Endothelial cell of umbilical vein (primary cell): ENCODE measurements around the gene NEXN. TPM values are rescaled to one million over a fixed set of nuclear protein-coding genes. Genes with fewer than 3 reads are reported as not detected.

ENCODE experiments used
- BruUV-seq: library from RNA; stranded (reverse); fragments of 400-500 nt; replicated peaks from 2 replicates; lab custom pipeline; 2021; lab: Mats Ljungman, UMichigan
- CTCF ChIA-PET: fragments of 300-600, 350-600 bp; sonication (Branson Sonifier 250); formaldehyde crosslinking; loops from one replicate; lab custom pipeline; 2021; ENCODE audit warnings: antibody characterized with exemption, inconsistent platforms; lab: Charles Lee
- POLR2A ChIA-PET: fragments of 300-600, 350-600 bp; sonication (Branson Sonifier 250); formaldehyde crosslinking; loops from one replicate; lab custom pipeline; 2021; ENCODE audit warnings: antibody characterized with exemption, inconsistent platforms; lab: Charles Lee
- DNase-seq: peaks from one replicate; pipeline ENCODE4 v3.0.0-alpha.2; 2011; ENCODE audit warnings: low read depth, low spot score
- FAIRE-seq: peaks from 2 replicates; lab custom pipeline; 2011; peaks lifted over from hg19 to GRCh38; lab: Jason Lieb, UNC
- H2AFZ ChIP-seq: 2 replicates; pipeline ENCODE4 v1.6.0; 2012; ENCODE audit warnings: low read depth, low read length, control low read depth, inconsistent platforms
- H3K27ac ChIP-seq: 2 replicates; pipeline ENCODE4 v1.5.1; 2011; ENCODE audit warnings: low read depth, mild to moderate bottlenecking, control low read depth, low read length, moderate library complexity; ENCODE audit not compliant: insufficient read depth
- H3K27me3 ChIP-seq, 2 experiments: 2 replicates each; pipeline versions ENCODE4 v1.6.0 to v1.6.1; 2011; ENCODE audit warnings: low read length in 2 of 2, mixed read lengths in 1 of 2; ENCODE audit not compliant: control insufficient read depth in 2 of 2, insufficient read depth in 2 of 2
- H3K36me3 ChIP-seq, 2 experiments: 2 replicates in 1 of 2; 3 replicates in 1 of 2; pipeline ENCODE4 v1.5.1; 2011; ENCODE audit warnings: low read length in 2 of 2, mild to moderate bottlenecking in 1 of 2, moderate library complexity in 1 of 2; ENCODE audit not compliant: control insufficient read depth in 2 of 2, insufficient read depth in 2 of 2; ENCODE audit errors: extremely low read depth in 1 of 2
- H3K4me1 ChIP-seq: 3 replicates; pipeline ENCODE4 v1.5.1; 2011; ENCODE audit warnings: mild to moderate bottlenecking, low read length; ENCODE audit not compliant: control insufficient read depth, insufficient read depth; ENCODE audit errors: extremely low read depth
- H3K4me2 ChIP-seq: 2 replicates; pipeline ENCODE4 v1.6.1; 2011; ENCODE audit warnings: low read length, control low read depth, mixed read lengths; ENCODE audit not compliant: insufficient read depth
- H3K4me3 ChIP-seq, 3 experiments: fragments of 200-600 bp in 1 of 3; sonication (generic), shearing (Covaris generic) in 1 of 3; replicated peaks in 1 of 3; 2 replicates each; pipeline ENCODE4 v1.5.1; 2011 to 2016; ENCODE audit warnings: control low read depth in 3 of 3, low read length in 3 of 3, mild to moderate bottlenecking in 2 of 3, inconsistent platforms in 1 of 3, low read depth in 1 of 3, moderate library complexity in 1 of 3; ENCODE audit not compliant: insufficient read depth in 1 of 3
- H3K79me2 ChIP-seq: 2 replicates; pipeline ENCODE4 v1.6.0; 2012; ENCODE audit warnings: low read length, inconsistent platforms; ENCODE audit not compliant: control insufficient read depth, insufficient read depth
- H3K9ac ChIP-seq: replicated peaks from 2 replicates; pipeline ENCODE3; 2011; ENCODE audit warnings: low read length, control low read depth; ENCODE audit not compliant: insufficient read depth; ENCODE audit errors: extremely low read depth
- H3K9me1 ChIP-seq: replicated peaks from 3 replicates; pipeline ENCODE4 v1.6.0; 2011; ENCODE audit warnings: mild to moderate bottlenecking, low read length; ENCODE audit not compliant: control insufficient read depth, insufficient read depth; ENCODE audit errors: extremely low read depth
- H3K9me3 ChIP-seq: replicated peaks from 2 replicates; pipeline ENCODE4 v1.5.1; 2012; ENCODE audit warnings: low read length, inconsistent platforms; ENCODE audit not compliant: control insufficient read depth, insufficient read depth
- H4K20me1 ChIP-seq: replicated peaks from 2 replicates; pipeline ENCODE3; 2011; ENCODE audit warnings: mild to moderate bottlenecking, low read length; ENCODE audit not compliant: control insufficient read depth, insufficient read depth; ENCODE audit errors: extremely low read depth
- CTCF ChIP-seq, 2 donors: IDR thresholded peaks; 1 replicate in 1 of 2; 2 replicates in 1 of 2; pipeline ENCODE4 v1.5.1; 2011; ENCODE audit warnings: low read length in 2 of 2, mild to moderate bottlenecking in 2 of 2, moderate library complexity in 2 of 2, control low read depth in 1 of 2, inconsistent platforms in 1 of 2, low read depth in 1 of 2; ENCODE audit not compliant: insufficient read depth in 1 of 2; ENCODE audit errors: extremely low read depth in 1 of 2
- EZH2 ChIP-seq: IDR thresholded peaks from 2 replicates; pipeline ENCODE4 v1.6.1; 2012; ENCODE audit warnings: borderline replicate concordance, low read depth, mild to moderate bottlenecking, moderate library complexity, low read length, inconsistent platforms; ENCODE audit not compliant: severe bottlenecking
- FOS ChIP-seq: IDR thresholded peaks from 2 replicates; pipeline ENCODE4 v1.6.1; 2011; ENCODE audit warnings: mild to moderate bottlenecking, low read length, moderate library complexity, borderline replicate concordance; ENCODE audit not compliant: insufficient read depth
- GATA2 ChIP-seq: IDR thresholded peaks from 2 replicates; pipeline ENCODE4 v1.7.0; 2011; ENCODE audit warnings: low read depth, mild to moderate bottlenecking, moderate library complexity, mixed read lengths, low read length; ENCODE audit not compliant: insufficient read length, insufficient read depth
- JUN ChIP-seq: IDR thresholded peaks from 2 replicates; pipeline ENCODE4 v1.6.1; 2011; ENCODE audit warnings: borderline replicate concordance, low read depth; ENCODE audit not compliant: insufficient read length, insufficient read depth
- MYC ChIP-seq: IDR thresholded peaks from one replicate; pipeline ENCODE4 v1.6.1; 2011; ENCODE audit warnings: mild to moderate bottlenecking, low read depth, low read length
- POLR2A ChIP-seq: IDR thresholded peaks from 2 replicates; pipeline ENCODE4 v1.6.1; 2012; ENCODE audit warnings: low read depth, mild to moderate bottlenecking, control low read depth, low read length
- POLR2AphosphoS5 ChIP-seq: IDR thresholded peaks from 2 replicates; pipeline ENCODE4 v1.6.1; 2012; ENCODE audit warnings: low read depth, mild to moderate bottlenecking, control low read depth, low read length, moderate library complexity; ENCODE audit not compliant: insufficient read depth
- dilution Hi-C: fragments of 300-500 bp; cut with MboI; formaldehyde crosslinking; loops from one replicate; pipeline ENCODE4 v1.15.0; 2019; ENCODE audit warnings: low sequenced_read_pairs; ENCODE audit not compliant: extremely low pct_ligation_motif_present
- intact Hi-C: fragments of 100-400 bp; cut with micrococcal nuclease; formaldehyde crosslinking; loops from one replicate; pipeline ENCODE4 v1.10.0; 2022
- polyA plus RNA-seq, 4 experiments: library from polyadenylated mRNA; depleted of rRNA in 3 of 4; stranded (reverse) in 3 of 4; unstranded in 1 of 4; fragments of >200 nt; gene quantifications; 2 replicates each; pipeline versions ENCODE4 v1.2.1 to v1.2.3, GENCODE V29; 2011 to 2012; ENCODE audit warnings: missing spikeins in 1 of 4
- total RNA-seq: library from RNA; stranded (reverse); gene quantifications from 2 replicates; pipeline ENCODE4 v1.2.3, GENCODE V29; 2021
- TF ChIP-seq, protein P1 (sequence below): IDR thresholded peaks from 2 replicates; pipeline ENCODE4 v1.6.1; 2011; ENCODE audit not compliant: insufficient read depth, insufficient read length

The NEXN gene
- total and polyA plus RNA-seq, 2 donors (not counting 3 experiments of a cell fraction or from before 2014, with no cell fraction given), result 1.0 to 11.7 TPM

DNA sequence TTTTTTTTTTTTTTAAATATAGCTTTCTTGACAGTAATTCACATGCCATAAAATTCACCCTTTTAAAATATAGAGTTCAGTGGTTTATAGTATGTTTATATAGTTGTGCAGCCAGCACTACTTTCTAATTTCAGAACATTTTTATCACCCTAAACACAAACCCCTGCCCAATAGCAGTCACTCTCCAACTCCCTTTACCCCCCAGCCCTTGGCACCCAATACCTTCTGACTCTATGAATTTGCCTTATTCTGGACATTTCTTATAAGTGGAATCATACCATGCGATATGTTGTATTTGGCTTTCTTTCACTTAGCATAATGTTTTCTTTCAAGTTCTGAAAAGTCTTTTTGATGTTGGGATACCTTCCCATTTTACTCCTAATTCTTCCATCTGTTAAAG lies 42.5 kb upstream of the NEXN start:
- no TSS peak for BruUV-seq
- Histone ChIP-seq H2AFZ (no peak overlapping the region), H3K9me1 (no peaks in the 10 kb centered on the region), H3K36me3 (no peaks in the 10 kb centered on the region), H3K4me1 (no peaks in the 10 kb centered on the region), H3K27me3 (no peaks in the 10 kb centered on the region), H3K27ac (no peak overlapping the region), H3K79me2 (no peaks in the 10 kb centered on the region), H3K4me3 (no peak overlapping the region), H4K20me1 (no peaks in the 10 kb centered on the region), H3K9me3 (no peaks in the 10 kb centered on the region), H3K4me2 (no peak overlapping the region), H3K9ac (no peak overlapping the region)
- intact Hi-C loops (no loop called here), dilution Hi-C loops (no loop called here)
- DNase-seq, result no peak
- TF ChIP-seq POLR2AphosphoS5, result no peak
- no peak for TF ChIP-seq CTCF (IDR thresholded peaks at IDR 0.05; ENCODE audit: extremely low read depth in 1 of 2, insufficient read depth in 1 of 2, low read depth in 1 of 2, low read length in 2 of 2)
- TF ChIP-seq, protein P1, sequence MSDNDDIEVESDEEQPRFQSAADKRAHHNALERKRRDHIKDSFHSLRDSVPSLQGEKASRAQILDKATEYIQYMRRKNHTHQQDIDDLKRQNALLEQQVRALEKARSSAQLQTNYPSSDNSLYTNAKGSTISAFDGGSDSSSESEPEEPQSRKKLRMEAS, result no peak
- TF ChIP-seq FOS, result no peak
- TF ChIP-seq MYC, result no peak
- ChIA-PET POLR2A (no interaction called here), CTCF (interaction anchor here (1.1 to 2.9 kb wide), 2 partner anchors 12 to 54 kb away, joined by 3 to 7 read pairs; no protein-coding TSS in a partner anchor)
- no peak for FAIRE-seq

DNA sequence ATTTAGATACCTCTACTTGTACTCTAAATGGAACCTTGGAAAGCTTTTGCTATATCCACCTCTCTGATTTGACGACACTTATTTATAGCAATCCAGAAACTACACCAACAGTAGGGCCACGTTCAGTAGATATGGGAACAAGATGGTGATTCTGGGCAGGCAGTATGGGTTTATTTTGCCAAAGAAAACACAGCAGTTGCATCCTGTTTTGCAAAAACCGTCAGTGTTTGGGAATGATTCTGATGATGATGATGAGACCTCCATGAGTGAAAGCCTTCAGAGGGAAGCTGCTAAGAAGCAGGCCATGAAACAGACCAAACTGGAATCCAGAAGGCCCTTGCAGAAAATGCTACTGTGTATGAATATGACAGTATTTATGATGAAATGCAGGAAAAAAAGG lies 41.5 kb upstream of the NEXN start:
- H4K20me1 ChIP-seq, result no peaks in the 10 kb centered on the region
- TF ChIP-seq GATA2 (no peak), CTCF (IDR thresholded peaks at IDR 0.05; ENCODE audit: extremely low read depth in 1 of 2, insufficient read depth in 1 of 2, low read depth in 1 of 2, low read length in 2 of 2) (no peak), EZH2 (no peak), POLR2A (no peak), MYC (no peak), JUN (no peak)
- H3K27ac ChIP-seq, result no peak overlapping the region
- H3K36me3 ChIP-seq, result no peaks in the 10 kb centered on the region
- no peak overlapping the region for H3K4me2 ChIP-seq
- H3K9me1 ChIP-seq, result no peaks in the 10 kb centered on the region
- H3K4me3 ChIP-seq, result no peak overlapping the region
- no peak overlapping the region for H3K9ac ChIP-seq
- FAIRE-seq, result no peak
- CTCF ChIA-PET, result interaction anchor here (2.9 kb wide), 1 partner anchor 11 kb away, joined by 7 read pairs; no protein-coding TSS in a partner anchor
- H3K27me3 ChIP-seq, result no peaks in the 10 kb centered on the region
- peak; percentile 73 for DNase-seq
- dilution Hi-C loops (no loop called here), intact Hi-C loops (no loop called here)
- POLR2A ChIA-PET, result no interaction called here
- no peak overlapping the region for H2AFZ ChIP-seq
- H3K4me1 ChIP-seq, result no peaks in the 10 kb centered on the region
- H3K79me2 ChIP-seq, result no peaks in the 10 kb centered on the region
- BruUV-seq, result no TSS peak
- no peaks in the 10 kb centered on the region for H3K9me3 ChIP-seq
